ENCODE data around the gene CCDC91. TPM values are rescaled to one million over a fixed set of nuclear protein-coding genes. Genes with fewer than 3 reads are reported as not detected.
"Not testable (repeated sequence)": the region's sequence is repeated elsewhere in the genome, so short reads cannot be mapped to it uniquely, and the experiment has no call there.

Gene CCDC91
- total RNA-seq, 4 donors from 2014 or later: 24.3 to 65.2 (median 34.3) TPM

- Histone ChIP-seq H3K4me1 (no peaks in the 10 kb centered on the region), H3K4me3 (no peak overlapping the region), H3K36me3 (peaks cover 0 to 8% (median 0%) of the 10 kb centered on the region in 3 donors), H3K27me3 (no peaks in the 10 kb centered on the region), H3K27ac (no peak overlapping the region), H3K9me3 (no peaks in the 10 kb centered on the region)
- DNase-seq: no peak
- TF ChIP-seq CTCF (IDR thresholded peaks at IDR 0.05) (no peak), POLR2A (IDR thresholded peaks at IDR 0.05) (no peak)
These were observed 273.1 kb downstream of the CCDC91 start for GRCh38 chr12:28463396-28463795.

GRCh38 chr12:28471762-28472161, 281.5 kb downstream of the CCDC91 start:
- DNase-seq: not testable (repeated sequence)

GRCh38 chr12:28476206-28476605, 285.9 kb downstream of the CCDC91 start:
- not testable (repeated sequence) for DNase-seq, H3K27me3 ChIP-seq, H3K9me3 ChIP-seq, H3K36me3 ChIP-seq, H3K27ac ChIP-seq, H3K4me3 ChIP-seq, H3K4me1 ChIP-seq

More at GRCh38 chr12:28471762-28472161, 281.5 kb downstream of the CCDC91 start:
- H3K36me3 ChIP-seq, H3K27ac ChIP-seq, H3K9me3 ChIP-seq, H3K4me1 ChIP-seq, H3K27me3 ChIP-seq, H3K4me3 ChIP-seq: not testable (repeated sequence)

- H3K4me3 ChIP-seq, DNase-seq, H3K27ac ChIP-seq, H3K27me3 ChIP-seq, H3K4me1 ChIP-seq, H3K9me3 ChIP-seq, H3K36me3 ChIP-seq: not testable (repeated sequence)
These were observed 288.8 kb downstream of the CCDC91 start for GRCh38 chr12:28479097-28479496.

GRCh38 chr12:28479683-28480082, 289.4 kb downstream of the CCDC91 start:
- no peak for DNase-seq
- Histone ChIP-seq H3K27me3 (no peaks in the 10 kb centered on the region), H3K4me1 (no peaks in the 10 kb centered on the region), H3K27ac (no peak overlapping the region), H3K9me3 (no peaks in the 10 kb centered on the region), H3K36me3 (no peaks in the 10 kb centered on the region), H3K4me3 (no peak overlapping the region)
- TF ChIP-seq CTCF (IDR thresholded peaks at IDR 0.05) (no peak), POLR2A (IDR thresholded peaks at IDR 0.05) (no peak)

- Histone ChIP-seq H3K4me3 (no peak overlapping the region), H3K36me3 (no peaks in the 10 kb centered on the region), H3K9me3 (no peaks in the 10 kb centered on the region), H3K4me1 (no peaks in the 10 kb centered on the region), H3K27ac (no peak overlapping the region), H3K27me3 (no peaks in the 10 kb centered on the region)
- no peak for DNase-seq
- no peak for TF ChIP-seq POLR2A (IDR thresholded peaks at IDR 0.05)
- no peak for TF ChIP-seq CTCF (IDR thresholded peaks at IDR 0.05)
These were observed 293.9 kb downstream of the CCDC91 start for GRCh38 chr12:28484156-28484555.

GRCh38 chr12:28486521-28486920, 296.3 kb downstream of the CCDC91 start:
- no peak overlapping the region for H3K4me3 ChIP-seq
- H3K27me3 ChIP-seq: no peaks in the 10 kb centered on the region
- H3K27ac ChIP-seq: no peak overlapping the region
- TF ChIP-seq POLR2A (IDR thresholded peaks at IDR 0.05) (no peak), CTCF (IDR thresholded peaks at IDR 0.05) (no peak)
- no peaks in the 10 kb centered on the region for H3K36me3 ChIP-seq
- no peak for DNase-seq
- no peaks in the 10 kb centered on the region for H3K4me1 ChIP-seq
- H3K9me3 ChIP-seq: no peaks in the 10 kb centered on the region

Measured in Peyer's patch (tissue), 4 donors.